HEK293 (cell line): ENCODE data around the gene PTPMT1.

Source experiments
- CTCF ChIA-PET: fragments of 350-600 bp; formaldehyde crosslinking; extraction: SDS; loops from one replicate; lab custom pipeline; 2021; ENCODE audit warnings: antibody characterized with exemption; lab: Yijun Ruan, JAX
- POLR2A ChIA-PET: fragments of 300-600 bp; formaldehyde crosslinking; extraction: SDS; loops from one replicate; lab custom pipeline; 2020; ENCODE audit warnings: antibody characterized with exemption, inconsistent platforms; lab: Yijun Ruan, JAX
- H3K27ac ChIP-seq: fragments of 200-500 bp; sonication (Bioruptor generic); 2 replicates; pipeline ENCODE4 v1.5.1; 2014; ENCODE audit warnings: low read depth, low read length, control low read depth, inconsistent platforms; ENCODE audit errors: extremely low read depth
- H3K36me3 ChIP-seq, 2 experiments: fragments of 200-500 bp in 1 of 2; sonication (Bioruptor generic) in 1 of 2; 1 replicate in 1 of 2; 2 replicates in 1 of 2; pipeline ENCODE4 v1.5.1; 2014 to 2017; ENCODE audit warnings: inconsistent platforms in 2 of 2, low read length in 2 of 2; ENCODE audit not compliant: control insufficient read depth in 2 of 2, insufficient read depth in 1 of 2
- H3K4me1 ChIP-seq: fragments of 200-500 bp; sonication (Bioruptor generic); 2 replicates; pipeline ENCODE4 v1.5.1; 2014; ENCODE audit warnings: mild to moderate bottlenecking, low read length, inconsistent platforms; ENCODE audit not compliant: control insufficient read depth, insufficient read depth
- H3K4me3 ChIP-seq: 2 replicates; pipeline ENCODE4 v1.5.1; 2011; ENCODE audit warnings: low read depth, mild to moderate bottlenecking, control low read depth, low read length, moderate library complexity
- H3K9me3 ChIP-seq: fragments of 200-500 bp; sonication (Bioruptor generic); 2 replicates; pipeline ENCODE4 v1.5.1; 2014; ENCODE audit warnings: low read depth, low read length, inconsistent platforms; ENCODE audit not compliant: control insufficient read depth, insufficient read depth
- IKZF3 ChIP-seq: fragments of 450-650 bp; IDR thresholded peaks from 2 replicates; pipeline ENCODE4 v1.5.0; 2018; ENCODE audit warnings: missing biosample characterization, mild to moderate bottlenecking, missing genetic modification characterization, moderate library complexity
- PRDM1 ChIP-seq: fragments of 450-650 bp; formaldehyde crosslinking; IDR thresholded peaks from 2 replicates; pipeline ENCODE4; 2016; ENCODE audit warnings: missing biosample characterization, missing genetic modification characterization
- SP2 ChIP-seq: fragments of 450-650 bp; formaldehyde crosslinking; IDR thresholded peaks from 2 replicates; pipeline ENCODE4 v1.5.1; 2016; ENCODE audit warnings: missing biosample characterization, missing genetic modification characterization
- WT1 ChIP-seq: fragments of 450-650 bp; formaldehyde crosslinking; IDR thresholded peaks from 2 replicates; pipeline ENCODE4 v1.5.1; 2016; ENCODE audit warnings: missing biosample characterization, missing genetic modification characterization
- ZBTB21 ChIP-seq: fragments of 450-650 bp; formaldehyde crosslinking; IDR thresholded peaks from 2 replicates; pipeline ENCODE4 v1.5.1; 2017; ENCODE audit warnings: missing biosample characterization, missing genetic modification characterization
- ZEB2 ChIP-seq: fragments of 450-650 bp; formaldehyde crosslinking; IDR thresholded peaks from 2 replicates; pipeline ENCODE4 v1.5.1; 2016; ENCODE audit warnings: missing biosample characterization, missing genetic modification characterization
- ZNF2 ChIP-seq: fragments of 450-650 bp; formaldehyde crosslinking; IDR thresholded peaks from 2 replicates; pipeline ENCODE4 v1.5.1; 2016; ENCODE audit warnings: missing biosample characterization, missing genetic modification characterization
- ZNF23 ChIP-seq: fragments of 450-650 bp; formaldehyde crosslinking; IDR thresholded peaks from 2 replicates; pipeline ENCODE4 v1.5.1; 2016; ENCODE audit warnings: missing biosample characterization, missing genetic modification characterization, borderline replicate concordance
- ZNF366 ChIP-seq: fragments of 450-650 bp; formaldehyde crosslinking; conservative IDR thresholded peaks from 2 replicates; pipeline ENCODE4 v1.5.1; 2016; ENCODE audit warnings: missing biosample characterization, missing genetic modification characterization
- ZNF501 ChIP-seq: fragments of 450-650 bp; formaldehyde crosslinking; IDR thresholded peaks from 2 replicates; pipeline ENCODE4 v1.5.1; 2016; ENCODE audit warnings: missing biosample characterization, missing genetic modification characterization
- ZNF558 ChIP-seq: fragments of 450-650 bp; formaldehyde crosslinking; IDR thresholded peaks from 2 replicates; pipeline ENCODE4 v1.5.1; 2016; ENCODE audit warnings: missing biosample characterization, missing genetic modification characterization
- ZNF629 ChIP-seq: fragments of 450-650 bp; formaldehyde crosslinking; IDR thresholded peaks from 2 replicates; pipeline ENCODE4 v1.5.1; 2017; ENCODE audit warnings: missing biosample characterization, missing genetic modification characterization
- ZNF677 ChIP-seq: fragments of 450-650 bp; IDR thresholded peaks from 2 replicates; pipeline ENCODE4 v1.5.0; 2018; ENCODE audit warnings: missing biosample characterization, mild to moderate bottlenecking, missing genetic modification characterization, moderate library complexity
- ZNF777 ChIP-seq: fragments of 450-650 bp; formaldehyde crosslinking; IDR thresholded peaks from 2 replicates; pipeline ENCODE4 v1.5.1; 2017; ENCODE audit warnings: missing biosample characterization, missing genetic modification characterization, borderline replicate concordance
- TF ChIP-seq, protein P1 (sequence below): fragments of 450-650 bp; formaldehyde crosslinking; IDR thresholded peaks from 2 replicates; pipeline ENCODE4 v1.5.1; 2016; ENCODE audit warnings: missing biosample characterization, missing genetic modification characterization
- TF ChIP-seq, protein P2 (sequence below): fragments of 450-650 bp; formaldehyde crosslinking; IDR thresholded peaks from 2 replicates; pipeline ENCODE4 v1.5.1; 2016; ENCODE audit warnings: missing biosample characterization, missing genetic modification characterization, borderline replicate concordance
- TF ChIP-seq, protein P3 (sequence below): fragments of 450-650 bp; formaldehyde crosslinking; IDR thresholded peaks from 2 replicates; pipeline ENCODE4 v1.5.1; 2016; ENCODE audit warnings: missing biosample characterization, missing genetic modification characterization
- TF ChIP-seq, protein P4 (sequence below): fragments of 450-650 bp; formaldehyde crosslinking; IDR thresholded peaks from 2 replicates; pipeline ENCODE4 v1.5.1; 2016; ENCODE audit warnings: missing biosample characterization, missing genetic modification characterization
- TF ChIP-seq, protein P5 (sequence below): fragments of 450-650 bp; formaldehyde crosslinking; IDR thresholded peaks from 2 replicates; pipeline ENCODE4 v1.5.1; 2017; ENCODE audit warnings: missing biosample characterization, missing genetic modification characterization
- TF ChIP-seq, protein P6 (sequence below): fragments of 450-650 bp; formaldehyde crosslinking; IDR thresholded peaks from 2 replicates; pipeline ENCODE4 v1.5.1; 2016; ENCODE audit warnings: missing biosample characterization, missing genetic modification characterization
- TF ChIP-seq, protein P7 (sequence below): fragments of 450-650 bp; formaldehyde crosslinking; IDR thresholded peaks from 2 replicates; pipeline ENCODE4 v1.5.1; 2016; ENCODE audit warnings: missing biosample characterization, missing genetic modification characterization

Gene PTPMT1

DNA sequence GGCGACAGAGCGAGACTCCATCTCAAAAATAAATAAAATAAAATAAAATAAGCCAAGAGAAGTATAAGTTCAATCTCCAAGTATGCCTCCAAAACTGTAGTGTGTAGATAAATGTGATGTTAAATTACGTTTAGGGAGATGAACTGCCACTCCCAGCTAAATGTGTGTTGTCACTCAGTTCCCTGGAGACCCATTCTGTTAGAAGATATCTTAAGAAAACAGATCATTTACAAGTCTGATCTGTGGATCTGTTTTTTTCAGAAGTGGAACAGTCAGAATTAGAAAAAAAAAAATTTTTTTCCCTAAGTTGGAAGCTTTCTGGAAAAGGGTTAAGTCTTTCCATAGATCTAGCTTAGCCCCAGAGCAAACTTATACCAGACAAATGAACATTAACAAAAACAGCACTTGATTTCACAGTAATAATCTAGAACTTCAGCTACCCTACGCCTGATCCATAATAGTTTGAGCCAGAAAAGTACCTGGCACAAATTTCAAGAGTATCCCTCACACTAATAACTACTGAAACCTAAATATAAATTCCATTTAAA is 30.6 kb upstream of the PTPMT1 start:
- ChIA-PET CTCF (interaction anchor here (0.7 to 1.7 kb wide), 3 partner anchors 18 to 161 kb away, joined by 4 to 6 read pairs (median 4); no protein-coding TSS in a partner anchor), POLR2A (interaction anchor here (1.4 kb wide), 1 partner anchor 17 kb away, joined by 3 read pairs; no protein-coding TSS in a partner anchor)
- Histone ChIP-seq H3K27ac (no peak overlapping the region), H3K4me1 (peaks cover 11% of the 10 kb centered on the region), H3K36me3 (peaks cover 0 to 4% of the 10 kb centered on the region in 2 experiments; a peak in 2 of 3 replicates), H3K4me3 (no peak overlapping the region), H3K9me3 (no peaks in the 10 kb centered on the region)
- no peak for TF ChIP-seq PRDM1
- peak; percentile 34; the same call in 1 of the 2 replicates for TF ChIP-seq ZNF629
- 0 out of 2 replicates have a peak, but pooled peaks have one; percentile 23 for TF ChIP-seq ZNF366
- no peak for TF ChIP-seq ZNF23 (tag by site-specific recombination)
- no peak for TF ChIP-seq ZNF2 (tag by site-specific recombination)
- TF ChIP-seq ZNF777 (tag by site-specific recombination) = no peak
- TF ChIP-seq, protein P1, sequence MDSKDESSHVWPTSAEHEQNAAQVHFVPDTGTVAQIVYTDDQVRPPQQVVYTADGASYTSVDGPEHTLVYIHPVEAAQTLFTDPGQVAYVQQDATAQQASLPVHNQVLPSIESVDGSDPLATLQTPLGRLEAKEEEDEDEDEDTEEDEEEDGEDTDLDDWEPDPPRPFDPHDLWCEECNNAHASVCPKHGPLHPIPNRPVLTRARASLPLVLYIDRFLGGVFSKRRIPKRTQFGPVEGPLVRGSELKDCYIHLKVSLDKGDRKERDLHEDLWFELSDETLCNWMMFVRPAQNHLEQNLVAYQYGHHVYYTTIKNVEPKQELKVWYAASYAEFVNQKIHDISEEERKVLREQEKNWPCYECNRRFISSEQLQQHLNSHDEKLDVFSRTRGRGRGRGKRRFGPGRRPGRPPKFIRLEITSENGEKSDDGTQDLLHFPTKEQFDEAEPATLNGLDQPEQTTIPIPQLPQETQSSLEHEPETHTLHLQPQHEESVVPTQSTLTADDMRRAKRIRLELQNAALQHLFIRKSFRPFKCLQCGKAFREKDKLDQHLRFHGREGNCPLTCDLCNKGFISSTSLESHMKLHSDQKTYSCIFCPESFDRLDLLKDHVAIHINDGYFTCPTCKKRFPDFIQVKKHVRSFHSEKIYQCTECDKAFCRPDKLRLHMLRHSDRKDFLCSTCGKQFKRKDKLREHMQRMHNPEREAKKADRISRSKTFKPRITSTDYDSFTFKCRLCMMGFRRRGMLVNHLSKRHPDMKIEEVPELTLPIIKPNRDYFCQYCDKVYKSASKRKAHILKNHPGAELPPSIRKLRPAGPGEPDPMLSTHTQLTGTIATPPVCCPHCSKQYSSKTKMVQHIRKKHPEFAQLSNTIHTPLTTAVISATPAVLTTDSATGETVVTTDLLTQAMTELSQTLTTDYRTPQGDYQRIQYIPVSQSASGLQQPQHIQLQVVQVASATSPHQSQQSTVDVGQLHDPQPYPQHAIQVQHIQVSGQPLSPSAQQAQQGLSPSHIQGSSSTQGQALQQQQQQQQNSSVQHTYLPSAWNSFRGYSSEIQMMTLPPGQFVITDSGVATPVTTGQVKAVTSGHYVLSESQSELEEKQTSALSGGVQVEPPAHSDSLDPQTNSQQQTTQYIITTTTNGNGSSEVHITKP (tag by site-specific recombination) = peak; percentile 94
- no peak for TF ChIP-seq ZNF558 (tag by site-specific recombination)
- TF ChIP-seq, protein P2, sequence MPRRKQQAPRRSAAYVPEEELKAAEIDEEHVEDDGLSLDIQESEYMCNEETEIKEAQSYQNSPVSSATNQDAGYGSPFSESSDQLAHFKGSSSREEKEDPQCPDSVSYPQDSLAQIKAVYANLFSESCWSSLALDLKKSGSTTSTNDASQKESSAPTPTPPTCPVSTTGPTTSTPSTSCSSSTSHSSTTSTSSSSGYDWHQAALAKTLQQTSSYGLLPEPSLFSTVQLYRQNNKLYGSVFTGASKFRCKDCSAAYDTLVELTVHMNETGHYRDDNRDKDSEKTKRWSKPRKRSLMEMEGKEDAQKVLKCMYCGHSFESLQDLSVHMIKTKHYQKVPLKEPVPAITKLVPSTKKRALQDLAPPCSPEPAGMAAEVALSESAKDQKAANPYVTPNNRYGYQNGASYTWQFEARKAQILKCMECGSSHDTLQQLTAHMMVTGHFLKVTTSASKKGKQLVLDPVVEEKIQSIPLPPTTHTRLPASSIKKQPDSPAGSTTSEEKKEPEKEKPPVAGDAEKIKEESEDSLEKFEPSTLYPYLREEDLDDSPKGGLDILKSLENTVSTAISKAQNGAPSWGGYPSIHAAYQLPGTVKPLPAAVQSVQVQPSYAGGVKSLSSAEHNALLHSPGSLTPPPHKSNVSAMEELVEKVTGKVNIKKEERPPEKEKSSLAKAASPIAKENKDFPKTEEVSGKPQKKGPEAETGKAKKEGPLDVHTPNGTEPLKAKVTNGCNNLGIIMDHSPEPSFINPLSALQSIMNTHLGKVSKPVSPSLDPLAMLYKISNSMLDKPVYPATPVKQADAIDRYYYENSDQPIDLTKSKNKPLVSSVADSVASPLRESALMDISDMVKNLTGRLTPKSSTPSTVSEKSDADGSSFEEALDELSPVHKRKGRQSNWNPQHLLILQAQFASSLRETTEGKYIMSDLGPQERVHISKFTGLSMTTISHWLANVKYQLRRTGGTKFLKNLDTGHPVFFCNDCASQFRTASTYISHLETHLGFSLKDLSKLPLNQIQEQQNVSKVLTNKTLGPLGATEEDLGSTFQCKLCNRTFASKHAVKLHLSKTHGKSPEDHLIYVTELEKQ (tag by site-specific recombination) = no peak
- no peak for TF ChIP-seq ZNF501 (tag by site-specific recombination)
- no peak for TF ChIP-seq ZBTB21 (tag by site-specific recombination)
- no peak for TF ChIP-seq SP2 (tag by site-specific recombination)
- peak; percentile 47 for TF ChIP-seq IKZF3 (tag by site-specific recombination)
- TF ChIP-seq, protein P3, sequence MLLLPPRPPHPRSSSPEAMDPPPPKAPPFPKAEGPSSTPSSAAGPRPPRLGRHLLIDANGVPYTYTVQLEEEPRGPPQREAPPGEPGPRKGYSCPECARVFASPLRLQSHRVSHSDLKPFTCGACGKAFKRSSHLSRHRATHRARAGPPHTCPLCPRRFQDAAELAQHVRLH = no peak
- TF ChIP-seq, protein P4, sequence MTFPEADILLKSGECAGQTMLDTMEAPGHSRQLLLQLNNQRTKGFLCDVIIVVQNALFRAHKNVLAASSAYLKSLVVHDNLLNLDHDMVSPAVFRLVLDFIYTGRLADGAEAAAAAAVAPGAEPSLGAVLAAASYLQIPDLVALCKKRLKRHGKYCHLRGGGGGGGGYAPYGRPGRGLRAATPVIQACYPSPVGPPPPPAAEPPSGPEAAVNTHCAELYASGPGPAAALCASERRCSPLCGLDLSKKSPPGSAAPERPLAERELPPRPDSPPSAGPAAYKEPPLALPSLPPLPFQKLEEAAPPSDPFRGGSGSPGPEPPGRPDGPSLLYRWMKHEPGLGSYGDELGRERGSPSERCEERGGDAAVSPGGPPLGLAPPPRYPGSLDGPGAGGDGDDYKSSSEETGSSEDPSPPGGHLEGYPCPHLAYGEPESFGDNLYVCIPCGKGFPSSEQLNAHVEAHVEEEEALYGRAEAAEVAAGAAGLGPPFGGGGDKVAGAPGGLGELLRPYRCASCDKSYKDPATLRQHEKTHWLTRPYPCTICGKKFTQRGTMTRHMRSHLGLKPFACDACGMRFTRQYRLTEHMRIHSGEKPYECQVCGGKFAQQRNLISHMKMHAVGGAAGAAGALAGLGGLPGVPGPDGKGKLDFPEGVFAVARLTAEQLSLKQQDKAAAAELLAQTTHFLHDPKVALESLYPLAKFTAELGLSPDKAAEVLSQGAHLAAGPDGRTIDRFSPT (tag by site-specific recombination) = no peak
- no peak for TF ChIP-seq ZNF677 (tag by site-specific recombination)
- TF ChIP-seq, protein P5, sequence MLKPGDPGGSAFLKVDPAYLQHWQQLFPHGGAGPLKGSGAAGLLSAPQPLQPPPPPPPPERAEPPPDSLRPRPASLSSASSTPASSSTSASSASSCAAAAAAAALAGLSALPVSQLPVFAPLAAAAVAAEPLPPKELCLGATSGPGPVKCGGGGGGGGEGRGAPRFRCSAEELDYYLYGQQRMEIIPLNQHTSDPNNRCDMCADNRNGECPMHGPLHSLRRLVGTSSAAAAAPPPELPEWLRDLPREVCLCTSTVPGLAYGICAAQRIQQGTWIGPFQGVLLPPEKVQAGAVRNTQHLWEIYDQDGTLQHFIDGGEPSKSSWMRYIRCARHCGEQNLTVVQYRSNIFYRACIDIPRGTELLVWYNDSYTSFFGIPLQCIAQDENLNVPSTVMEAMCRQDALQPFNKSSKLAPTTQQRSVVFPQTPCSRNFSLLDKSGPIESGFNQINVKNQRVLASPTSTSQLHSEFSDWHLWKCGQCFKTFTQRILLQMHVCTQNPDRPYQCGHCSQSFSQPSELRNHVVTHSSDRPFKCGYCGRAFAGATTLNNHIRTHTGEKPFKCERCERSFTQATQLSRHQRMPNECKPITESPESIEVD (tag by site-specific recombination) = peak; percentile 74
- TF ChIP-seq, protein P6, sequence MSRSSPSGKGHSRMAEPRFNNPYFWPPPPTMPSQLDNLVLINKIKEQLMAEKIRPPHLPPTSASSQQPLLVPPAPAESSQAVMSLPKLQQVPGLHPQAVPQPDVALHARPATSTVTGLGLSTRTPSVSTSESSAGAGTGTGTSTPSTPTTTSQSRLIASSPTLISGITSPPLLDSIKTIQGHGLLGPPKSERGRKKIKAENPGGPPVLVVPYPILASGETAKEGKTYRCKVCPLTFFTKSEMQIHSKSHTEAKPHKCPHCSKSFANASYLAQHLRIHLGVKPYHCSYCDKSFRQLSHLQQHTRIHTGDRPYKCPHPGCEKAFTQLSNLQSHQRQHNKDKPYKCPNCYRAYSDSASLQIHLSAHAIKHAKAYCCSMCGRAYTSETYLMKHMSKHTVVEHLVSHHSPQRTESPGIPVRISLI (tag by site-specific recombination) = no peak
- TF ChIP-seq WT1 = peak; percentile 78
- TF ChIP-seq ZEB2 = 0 out of 2 replicates have a peak, but pooled peaks have one; percentile 38
- TF ChIP-seq, protein P7, sequence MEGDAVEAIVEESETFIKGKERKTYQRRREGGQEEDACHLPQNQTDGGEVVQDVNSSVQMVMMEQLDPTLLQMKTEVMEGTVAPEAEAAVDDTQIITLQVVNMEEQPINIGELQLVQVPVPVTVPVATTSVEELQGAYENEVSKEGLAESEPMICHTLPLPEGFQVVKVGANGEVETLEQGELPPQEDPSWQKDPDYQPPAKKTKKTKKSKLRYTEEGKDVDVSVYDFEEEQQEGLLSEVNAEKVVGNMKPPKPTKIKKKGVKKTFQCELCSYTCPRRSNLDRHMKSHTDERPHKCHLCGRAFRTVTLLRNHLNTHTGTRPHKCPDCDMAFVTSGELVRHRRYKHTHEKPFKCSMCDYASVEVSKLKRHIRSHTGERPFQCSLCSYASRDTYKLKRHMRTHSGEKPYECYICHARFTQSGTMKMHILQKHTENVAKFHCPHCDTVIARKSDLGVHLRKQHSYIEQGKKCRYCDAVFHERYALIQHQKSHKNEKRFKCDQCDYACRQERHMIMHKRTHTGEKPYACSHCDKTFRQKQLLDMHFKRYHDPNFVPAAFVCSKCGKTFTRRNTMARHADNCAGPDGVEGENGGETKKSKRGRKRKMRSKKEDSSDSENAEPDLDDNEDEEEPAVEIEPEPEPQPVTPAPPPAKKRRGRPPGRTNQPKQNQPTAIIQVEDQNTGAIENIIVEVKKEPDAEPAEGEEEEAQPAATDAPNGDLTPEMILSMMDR (tag by site-specific recombination) = no peak
